ENCODE results near the gene BCAP31.
A peak's percentile ranks its signal among the peaks of the same experiment; 100 is the strongest.

DNA sequence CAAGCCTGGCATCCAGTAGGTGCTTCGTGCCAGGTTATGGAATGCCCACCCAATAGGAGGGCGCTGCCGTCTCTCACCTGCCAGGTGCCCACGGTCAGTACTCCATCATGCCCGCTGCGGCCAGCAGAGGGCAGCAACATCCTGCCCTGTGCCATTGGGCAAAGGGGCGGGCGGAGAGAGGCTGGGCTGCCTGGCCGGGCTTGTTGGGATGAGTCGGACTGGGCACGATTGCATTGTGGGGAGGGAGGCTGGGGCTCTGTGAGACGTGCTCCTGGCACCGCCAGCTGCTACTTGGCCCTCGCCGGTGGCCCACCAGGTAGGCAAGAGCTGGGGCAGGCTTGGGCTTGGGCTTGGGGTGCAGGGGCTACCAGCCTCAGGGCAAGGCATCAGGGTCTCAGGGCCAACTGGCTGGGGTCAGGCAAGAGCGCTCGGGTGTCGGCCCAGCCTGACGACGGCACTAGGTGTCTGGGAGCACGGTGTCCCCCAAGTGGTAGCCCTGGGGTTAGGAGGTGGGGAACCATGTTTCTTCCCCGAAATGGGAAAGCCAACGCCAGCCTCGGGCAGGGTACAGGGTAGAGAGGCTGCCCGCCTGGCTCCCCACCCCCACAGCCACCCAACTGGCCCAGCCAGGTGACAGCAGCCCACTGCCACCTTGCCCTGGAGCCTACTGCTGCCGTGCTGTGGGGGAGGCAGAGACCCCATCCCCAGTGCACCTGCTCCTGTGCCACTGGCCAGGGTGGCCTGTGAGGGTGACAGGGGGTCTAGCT, 40.0 kb upstream of the BCAP31 start, which contains the start of gene PLXNB3:
- TF ChIP-seq, protein P1, sequence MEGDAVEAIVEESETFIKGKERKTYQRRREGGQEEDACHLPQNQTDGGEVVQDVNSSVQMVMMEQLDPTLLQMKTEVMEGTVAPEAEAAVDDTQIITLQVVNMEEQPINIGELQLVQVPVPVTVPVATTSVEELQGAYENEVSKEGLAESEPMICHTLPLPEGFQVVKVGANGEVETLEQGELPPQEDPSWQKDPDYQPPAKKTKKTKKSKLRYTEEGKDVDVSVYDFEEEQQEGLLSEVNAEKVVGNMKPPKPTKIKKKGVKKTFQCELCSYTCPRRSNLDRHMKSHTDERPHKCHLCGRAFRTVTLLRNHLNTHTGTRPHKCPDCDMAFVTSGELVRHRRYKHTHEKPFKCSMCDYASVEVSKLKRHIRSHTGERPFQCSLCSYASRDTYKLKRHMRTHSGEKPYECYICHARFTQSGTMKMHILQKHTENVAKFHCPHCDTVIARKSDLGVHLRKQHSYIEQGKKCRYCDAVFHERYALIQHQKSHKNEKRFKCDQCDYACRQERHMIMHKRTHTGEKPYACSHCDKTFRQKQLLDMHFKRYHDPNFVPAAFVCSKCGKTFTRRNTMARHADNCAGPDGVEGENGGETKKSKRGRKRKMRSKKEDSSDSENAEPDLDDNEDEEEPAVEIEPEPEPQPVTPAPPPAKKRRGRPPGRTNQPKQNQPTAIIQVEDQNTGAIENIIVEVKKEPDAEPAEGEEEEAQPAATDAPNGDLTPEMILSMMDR (IDR thresholded peaks at IDR 0.05; ENCODE audit: low read depth, low read length): peak; percentile 55
- no peak for TF ChIP-seq POLR2A (IDR thresholded peaks at IDR 0.05; ENCODE audit: extremely low read depth, insufficient read length)
- no peak for TF ChIP-seq MYC (IDR thresholded peaks at IDR 0.05; ENCODE audit: low read depth, low read length)
